GM18508 (cell line): Measurements from ENCODE around the gene NOS1AP.
"Not testable (repeated sequence)": the region's sequence is repeated elsewhere in the genome, so short reads cannot be mapped to it uniquely, and the experiment has no call there.

ENCODE experiments used
- ATAC-seq: cut with Tn5 transposase; IDR thresholded peaks from one replicate; pipeline ENCODE4 v1.9.1; 2021; ENCODE audit warnings: moderate number of reproducible peaks; ENCODE audit not compliant: insufficient read depth, unreplicated experiment

NOS1AP gene

DNA sequence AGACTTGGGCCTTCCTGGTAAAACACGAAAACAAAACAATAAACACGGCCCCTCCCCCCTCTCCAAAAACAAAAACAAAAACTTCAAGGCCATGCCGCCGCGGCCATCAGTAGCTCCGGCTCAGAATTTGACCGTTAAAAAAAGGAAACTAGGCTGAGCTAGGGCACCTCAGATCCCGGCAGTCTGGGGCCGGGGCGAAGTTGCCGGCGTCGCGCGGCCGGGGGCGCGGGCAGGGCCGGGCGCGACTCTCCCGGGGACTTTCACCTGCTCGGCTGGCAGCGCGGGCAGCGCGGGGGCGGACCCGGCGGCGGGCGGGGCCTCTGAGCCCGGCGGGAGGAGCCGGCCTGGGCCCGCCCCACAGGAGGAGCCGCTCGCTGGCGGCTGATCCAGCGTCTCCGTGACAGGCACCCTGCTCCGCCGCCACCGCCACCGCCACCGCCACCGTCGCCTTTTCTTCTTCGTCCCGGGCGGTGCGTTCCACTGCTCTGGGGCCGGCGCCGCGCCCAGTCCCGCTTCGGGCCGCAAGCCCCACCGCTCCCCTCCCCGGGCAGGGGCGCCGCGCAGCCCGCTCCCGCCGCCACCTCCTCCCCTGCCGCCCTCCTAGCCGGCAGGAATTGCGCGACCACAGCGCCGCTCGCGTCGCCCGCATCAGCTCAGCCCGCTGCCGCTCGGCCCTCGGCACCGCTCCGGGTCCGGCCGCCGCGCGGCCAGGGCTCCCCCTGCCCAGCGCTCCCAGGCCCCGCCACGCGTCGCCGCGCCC lies at the start of gene NOS1AP:
Gene NOS1AP (plus strand): TSS at position 358 of the 760 bp plus-strand sequence. CDS start 487 bp downstream, outside the sequence.
- ATAC-seq: no peak

DNA sequence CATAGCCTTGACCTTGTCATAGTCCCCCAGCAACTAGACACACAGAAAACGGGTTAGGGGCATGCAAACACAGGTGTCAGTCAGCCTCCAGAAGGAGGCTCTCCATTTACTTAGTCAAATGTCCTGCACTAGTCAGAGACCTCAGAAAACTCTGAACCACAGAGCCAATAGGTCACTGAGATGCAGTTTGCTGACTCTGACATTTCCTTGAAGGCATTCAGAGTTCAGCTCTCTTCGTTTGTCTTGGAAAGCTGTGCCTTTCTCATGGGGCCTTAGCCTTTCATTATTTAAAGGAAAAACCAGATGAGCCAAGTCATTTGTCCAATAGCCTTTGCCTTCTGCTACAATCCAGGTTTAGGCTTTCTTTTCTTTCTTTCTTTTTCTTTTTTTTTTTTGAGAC lies 49.3 kb upstream of the NOS1AP start:
- ATAC-seq: no peak

DNA sequence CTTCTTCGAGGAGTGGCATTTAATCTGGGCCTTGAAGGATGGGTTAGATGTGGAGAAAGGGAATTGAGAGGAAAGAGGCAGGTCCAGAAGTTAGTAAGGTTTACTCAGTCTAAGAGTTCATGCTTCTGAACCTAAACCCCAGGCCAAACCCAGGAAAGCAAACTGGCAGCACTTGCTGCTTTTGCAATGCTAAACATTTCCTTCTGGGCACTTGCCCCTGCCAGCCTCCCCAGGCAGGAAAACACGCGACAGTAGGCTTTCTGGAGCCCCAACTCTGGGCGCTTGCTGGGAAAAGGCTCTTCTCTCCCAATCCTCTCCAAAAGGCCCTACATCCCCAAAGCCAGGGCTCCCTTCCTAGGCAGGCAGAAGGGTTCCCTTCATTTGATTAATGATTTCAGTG lies 48.4 kb upstream of the NOS1AP start:
- ATAC-seq: no peak

DNA sequence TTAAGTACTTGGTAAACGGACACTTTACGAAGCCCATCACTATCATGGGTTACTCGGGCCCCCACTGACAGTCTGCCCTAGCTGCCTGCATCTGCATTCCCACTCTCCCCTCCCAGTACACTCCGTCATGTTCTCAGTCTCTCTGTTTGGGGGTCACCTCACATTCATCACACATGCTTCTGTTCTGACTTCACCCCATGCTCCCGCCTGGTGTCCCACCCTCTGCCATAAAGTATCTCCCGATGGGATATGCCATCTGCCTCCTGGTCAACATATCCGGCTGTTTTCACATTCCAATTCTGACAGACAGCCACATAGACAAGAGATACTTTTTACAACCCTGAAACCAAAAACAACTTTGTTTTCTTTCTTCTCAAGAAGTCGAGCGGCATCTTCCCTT lies 46.9 kb upstream of the NOS1AP start:
- no peak for ATAC-seq

DNA sequence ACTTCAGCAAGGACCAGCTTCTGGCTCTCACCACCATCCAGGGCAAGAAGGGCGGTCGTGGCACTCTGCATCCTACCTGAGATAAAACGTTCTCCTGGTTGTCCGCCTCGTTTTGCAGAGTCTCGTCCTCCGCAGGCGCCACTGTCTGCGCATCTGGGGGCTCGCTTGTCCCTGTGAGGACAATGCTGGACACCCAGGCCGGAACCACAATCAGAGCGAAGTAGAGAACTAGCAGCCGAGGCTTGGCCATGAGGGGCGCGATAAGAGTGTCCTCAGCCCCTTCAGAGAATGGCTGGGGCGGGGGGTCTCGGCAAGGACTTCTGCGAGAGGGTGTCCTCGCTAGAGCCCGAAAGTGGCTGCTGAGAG lies 46.3 kb upstream of the NOS1AP start:
- ATAC-seq: no peak

DNA sequence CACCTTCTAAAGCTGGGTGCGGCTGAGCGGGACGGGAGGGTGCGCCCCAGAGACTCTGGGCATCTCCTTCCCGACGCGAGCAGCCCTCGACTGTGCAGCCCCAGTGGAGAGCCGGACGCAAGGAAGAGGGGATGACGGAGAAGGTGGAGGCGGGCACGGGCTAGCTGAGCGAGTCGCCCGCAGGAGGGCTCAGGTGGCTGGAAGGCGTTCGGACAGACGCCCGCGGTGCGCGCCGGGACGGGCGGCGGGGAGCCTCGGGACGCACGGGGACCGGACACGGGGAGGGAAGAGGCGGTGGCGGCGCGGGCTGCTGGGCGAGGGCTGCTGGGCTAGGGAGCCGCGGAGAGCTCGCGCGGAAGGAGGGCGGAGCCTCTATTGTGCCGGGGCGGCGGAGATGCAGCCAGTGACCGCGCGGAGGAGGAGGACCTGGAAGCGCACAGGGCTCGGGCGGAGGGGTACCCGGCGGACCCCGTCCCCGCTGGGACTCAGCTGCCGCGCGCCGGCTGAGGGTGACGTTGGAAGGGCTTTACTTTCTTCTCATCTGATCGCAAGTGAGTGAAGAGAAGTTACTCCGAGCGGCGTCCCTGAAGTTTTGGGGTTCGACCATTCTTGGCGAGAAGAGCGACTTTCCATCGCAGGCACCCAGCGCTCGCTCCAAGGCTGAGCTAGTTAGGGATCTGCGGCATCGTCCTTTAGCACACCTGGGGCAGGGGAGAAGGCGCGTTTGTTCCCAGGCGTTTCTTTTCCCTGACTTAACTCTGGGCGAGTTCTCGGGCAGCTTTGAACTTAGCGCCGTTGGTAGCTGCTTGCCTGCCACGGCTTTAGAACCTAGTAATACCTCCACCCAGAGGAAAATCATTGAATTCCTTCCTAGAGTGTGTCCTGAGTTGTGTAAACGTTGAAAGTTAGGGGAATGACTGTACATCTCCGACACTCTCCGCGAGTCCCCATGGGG lies 45.7 kb upstream of the NOS1AP start, which contains the start of gene OLFML2B:
Gene OLFML2B (minus strand): TSS at position 323 of the 955 bp plus-strand sequence. CDS start 439 bp downstream, outside the sequence.
- ATAC-seq: no peak

DNA sequence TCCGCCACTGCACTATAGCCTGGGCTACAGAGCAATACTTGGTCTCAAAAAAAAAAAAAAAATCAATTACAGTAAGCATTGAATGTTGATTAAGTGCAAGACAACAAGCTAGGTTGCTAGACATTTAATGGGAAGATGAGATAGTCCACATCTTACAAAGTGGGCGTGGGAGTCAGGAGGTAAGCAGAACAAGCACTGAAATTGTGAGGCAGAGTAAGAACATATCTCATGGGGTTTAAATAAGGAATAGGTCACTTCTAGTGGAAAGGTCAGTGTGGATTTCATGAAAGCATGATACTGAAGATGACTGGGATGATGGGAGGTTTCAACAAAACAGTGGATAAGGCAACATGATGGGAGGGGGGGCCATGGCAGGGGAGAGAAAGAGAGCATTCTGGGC lies 44.0 kb upstream of the NOS1AP start:
- no peak for ATAC-seq

DNA sequence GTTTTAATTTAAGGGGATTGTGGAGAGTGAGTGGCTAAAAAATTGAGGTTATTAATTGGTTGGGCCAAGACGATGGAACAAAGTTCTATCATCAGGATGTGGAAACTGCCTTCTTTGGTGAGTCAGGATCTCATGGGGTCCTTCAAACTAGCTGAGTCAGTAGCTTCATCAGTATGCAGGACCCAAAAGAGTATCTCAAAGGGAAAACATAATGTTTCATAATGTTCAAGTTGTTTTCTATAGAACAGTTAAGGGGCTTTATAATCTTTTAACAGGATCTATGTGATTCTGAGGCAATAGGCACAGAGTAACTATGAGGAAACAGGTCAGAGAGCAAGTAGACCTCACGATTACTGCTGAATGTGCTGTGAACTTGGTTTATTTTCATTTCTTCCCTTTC lies 42.6 kb upstream of the NOS1AP start:
- ATAC-seq: no peak

DNA sequence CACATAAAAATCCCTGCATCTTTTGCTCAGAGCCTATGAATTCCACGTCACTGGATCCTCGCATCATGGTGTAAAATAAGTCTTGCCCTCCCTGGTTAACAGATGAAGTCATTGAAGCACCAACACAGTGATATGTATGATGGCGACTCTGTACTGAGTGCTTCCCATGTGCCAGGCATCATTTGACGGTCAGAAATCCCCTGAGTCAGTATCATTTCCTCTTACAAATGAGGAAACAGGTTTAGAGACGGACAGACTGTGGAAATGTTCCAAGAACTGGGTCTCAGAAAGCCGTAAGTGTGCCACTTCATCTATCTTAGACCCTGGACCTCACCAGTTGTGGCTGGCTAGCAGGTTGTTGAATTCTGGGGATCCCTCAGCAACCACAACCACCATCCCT lies 40.8 kb upstream of the NOS1AP start:
- ATAC-seq: no peak

DNA sequence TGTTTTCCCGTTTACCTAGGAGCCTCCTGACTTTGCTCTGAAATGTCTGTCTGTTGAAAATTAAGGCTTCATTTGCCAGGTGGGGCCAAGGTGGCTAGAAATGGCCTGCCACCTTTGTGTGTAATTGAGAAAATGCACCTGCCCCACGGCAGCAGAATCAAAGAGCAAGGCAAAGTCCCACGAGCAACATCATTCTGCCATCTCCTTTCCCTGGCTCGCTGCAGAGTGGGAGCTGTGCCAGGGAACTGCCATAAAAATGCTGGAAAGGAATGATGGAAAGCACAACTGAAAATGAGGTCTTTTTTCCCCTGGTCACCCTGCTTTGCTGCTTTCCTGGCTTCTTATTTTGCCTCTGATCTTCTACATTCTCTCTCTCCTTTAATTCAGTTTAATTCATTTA lies 40.3 kb upstream of the NOS1AP start:
- ATAC-seq: no peak

DNA sequence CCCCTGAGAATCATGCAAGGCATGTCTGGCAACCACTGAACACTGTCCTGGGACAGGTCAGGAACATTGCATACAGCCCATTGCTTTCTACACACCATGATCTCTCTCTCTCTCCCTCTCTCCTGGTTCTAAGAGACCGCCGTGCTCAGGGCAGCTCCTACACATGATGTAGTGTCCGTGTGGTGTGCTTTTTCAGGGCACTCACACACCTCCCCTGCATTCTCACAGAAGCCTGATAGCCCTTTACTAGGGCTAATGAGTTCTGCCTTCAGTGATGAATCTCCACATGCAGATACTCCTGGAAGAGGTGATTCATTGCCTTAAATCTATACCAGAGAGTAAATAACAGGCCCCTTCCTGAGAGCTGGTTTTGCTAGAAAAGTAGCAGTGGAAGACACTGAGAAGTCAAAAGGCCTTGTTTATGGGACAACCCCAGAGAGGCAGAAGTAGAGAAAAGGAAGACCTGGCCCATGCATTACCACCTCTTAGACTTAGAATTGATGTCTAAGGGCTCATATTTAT lies 38.7 kb upstream of the NOS1AP start:
- no peak for ATAC-seq

DNA sequence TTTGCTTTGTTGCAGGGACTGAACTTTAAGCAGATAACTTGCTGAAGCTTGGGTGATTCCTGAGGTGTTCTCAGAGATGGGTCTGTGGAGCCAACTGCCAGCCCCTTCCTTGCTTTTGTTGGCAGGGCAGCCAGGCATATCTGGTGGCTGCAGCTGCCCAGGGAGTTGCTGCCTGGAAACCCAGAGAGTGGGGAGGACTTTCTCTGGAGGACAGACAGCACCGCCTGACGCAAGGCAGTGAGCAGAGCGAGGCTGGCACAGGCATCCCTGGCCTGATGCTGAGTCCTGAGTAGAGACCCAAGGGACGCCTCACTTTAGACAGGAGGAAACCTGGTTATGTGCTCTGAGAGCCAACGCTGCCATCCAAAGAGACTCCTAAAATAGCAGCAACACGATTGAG lies 36.1 kb upstream of the NOS1AP start:
- no peak for ATAC-seq

DNA sequence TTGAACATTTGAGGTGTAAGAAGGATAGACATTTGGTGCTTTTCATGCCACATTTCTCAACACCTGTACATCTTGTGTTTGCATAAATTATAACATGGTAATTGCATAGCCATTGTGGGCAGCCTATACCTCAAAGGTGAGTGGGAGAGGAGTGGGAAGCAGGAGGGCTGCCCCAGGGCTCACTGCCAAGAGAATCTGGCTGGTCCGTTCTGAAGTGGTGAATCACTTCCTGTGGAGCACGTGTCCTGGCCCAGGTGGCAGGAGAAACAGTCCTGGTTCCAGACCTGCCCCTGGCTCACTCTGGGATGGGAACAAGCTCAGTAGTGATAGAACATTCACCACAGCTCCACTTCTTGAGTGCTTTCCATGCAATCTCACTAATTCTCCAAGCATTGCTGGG lies 34.2 kb upstream of the NOS1AP start:
- ATAC-seq: no peak

DNA sequence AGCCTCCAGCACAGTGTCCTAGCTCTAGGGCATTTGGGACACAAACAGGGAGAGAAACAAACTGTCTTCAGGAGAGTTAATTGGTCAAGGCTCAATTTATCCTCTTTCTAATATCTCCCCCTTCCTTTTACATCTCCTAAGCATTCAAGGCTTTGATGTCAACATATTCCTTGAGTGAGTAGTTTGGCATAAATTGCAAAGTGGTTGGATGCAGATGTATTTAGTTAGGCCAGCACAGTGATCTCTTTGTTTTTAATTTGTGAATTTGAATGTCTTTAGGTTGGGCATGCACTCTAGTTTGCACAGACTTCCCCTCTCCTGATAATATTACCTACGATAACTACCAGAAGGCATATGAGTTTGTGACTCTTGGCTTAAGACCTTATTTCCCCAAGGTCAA lies 33.3 kb upstream of the NOS1AP start:
- ATAC-seq: no peak

DNA sequence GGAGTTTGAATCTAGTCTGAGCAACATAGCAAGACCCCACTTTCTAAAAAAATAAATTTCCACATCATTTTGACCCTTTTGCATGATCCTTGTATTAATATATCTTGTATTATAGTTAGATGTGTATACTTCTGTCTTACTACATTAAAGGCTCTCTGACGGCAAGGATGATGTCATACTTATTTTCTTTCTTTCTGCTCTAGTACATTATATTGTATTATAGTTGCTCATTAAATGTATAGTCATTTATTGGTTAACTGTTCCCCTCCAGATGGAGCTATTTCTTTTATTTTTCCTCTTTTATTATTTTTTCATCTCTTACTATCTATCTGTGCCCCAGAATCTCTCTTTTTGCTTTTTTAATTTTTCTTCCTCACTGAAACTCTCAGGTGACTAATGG lies 30.9 kb upstream of the NOS1AP start:
- no peak for ATAC-seq

DNA sequence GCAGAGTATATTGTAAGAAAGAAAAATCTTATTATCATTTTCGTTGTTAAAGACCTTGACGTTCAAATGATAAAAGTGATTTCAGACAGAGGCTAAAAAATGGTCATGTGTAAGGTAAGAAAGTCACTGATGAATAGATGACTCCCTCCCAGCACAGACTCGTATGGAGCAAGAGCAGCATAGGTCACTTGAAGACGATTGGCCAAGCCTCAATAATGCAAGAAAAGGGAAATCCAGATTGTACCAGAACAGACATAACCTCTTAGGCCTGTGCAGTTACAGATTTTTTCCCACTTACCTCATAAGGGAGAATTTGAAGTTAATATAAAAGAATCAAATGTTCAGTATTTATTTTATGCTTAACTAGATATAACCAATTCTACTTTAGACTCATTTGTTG lies 29.5 kb upstream of the NOS1AP start:
- no peak for ATAC-seq

DNA sequence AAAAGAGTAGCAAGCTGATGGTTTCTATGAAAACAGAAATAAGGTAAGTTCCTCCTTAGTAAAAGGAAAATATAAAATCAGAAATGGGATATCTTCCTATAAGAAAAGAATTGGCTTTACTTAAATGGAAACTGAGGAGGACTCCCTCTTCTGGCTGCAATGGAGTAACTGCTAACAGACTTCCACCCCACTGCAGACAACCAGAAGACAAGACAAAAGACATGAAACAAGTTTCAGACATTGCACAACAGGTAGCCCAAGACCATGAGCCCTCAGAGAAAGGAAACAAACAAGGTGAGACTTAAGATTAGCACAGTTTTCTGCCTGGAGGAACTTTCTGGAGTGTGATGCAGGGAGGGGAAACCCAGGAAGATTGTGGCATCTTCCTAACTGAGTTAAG lies 28.8 kb upstream of the NOS1AP start:
- ATAC-seq: no peak

DNA sequence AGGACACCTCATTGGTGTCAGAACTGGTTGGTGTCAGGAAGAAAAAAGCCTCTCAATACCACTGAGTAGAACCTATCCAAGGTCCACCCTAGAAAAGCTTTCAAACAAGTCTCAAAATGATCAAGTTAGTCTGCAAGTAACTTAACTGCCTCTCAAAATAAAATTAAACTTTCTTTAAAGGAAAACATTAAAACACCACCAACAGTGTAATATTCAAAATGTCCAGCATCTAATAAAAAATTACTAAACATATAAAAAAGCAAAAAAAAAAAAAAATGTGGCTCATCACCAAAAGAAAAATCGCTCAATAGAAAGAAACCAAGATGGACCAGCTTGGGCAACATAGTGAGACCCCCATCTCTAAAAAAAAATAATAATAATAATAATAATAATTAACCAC lies 27.1 kb upstream of the NOS1AP start:
- ATAC-seq: no peak

DNA sequence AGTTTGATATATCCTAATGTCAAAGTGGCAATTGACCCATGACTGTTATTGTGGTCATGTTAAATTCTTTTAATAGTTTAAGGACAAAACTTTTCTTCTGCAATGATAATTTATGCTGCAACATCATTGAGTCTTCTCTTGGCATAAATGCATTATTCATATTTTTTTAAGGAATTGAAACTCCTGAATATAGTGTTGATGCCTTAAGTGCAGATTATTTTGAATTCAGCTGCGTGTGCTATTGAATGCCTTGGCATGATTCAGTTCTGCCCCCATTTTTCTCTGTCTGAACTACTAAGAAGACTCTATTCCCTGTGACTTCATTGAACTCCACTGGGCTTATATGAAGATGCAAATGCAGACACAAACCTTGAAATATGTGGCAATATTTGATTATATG lies 22.6 kb upstream of the NOS1AP start:
- ATAC-seq: no peak

DNA sequence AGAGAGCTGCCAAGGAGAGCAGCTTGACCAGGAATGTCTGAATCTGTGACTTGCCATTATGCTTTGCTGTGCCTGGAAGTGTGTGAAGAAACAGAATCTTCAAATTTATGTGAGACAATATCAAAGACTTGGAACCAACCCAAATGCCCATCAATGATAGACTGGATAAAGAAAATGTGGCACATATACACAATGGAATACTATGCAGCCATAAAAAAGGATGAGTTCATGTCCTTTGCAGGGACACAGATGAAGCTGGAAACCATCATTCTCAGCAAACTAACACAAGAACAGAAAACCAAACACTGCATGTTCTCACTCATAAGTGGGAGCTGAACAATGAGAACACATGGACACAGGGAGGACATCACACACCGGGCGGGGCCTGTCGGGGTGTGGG lies 15.5 kb upstream of the NOS1AP start:
- not testable (repeated sequence) for ATAC-seq

DNA sequence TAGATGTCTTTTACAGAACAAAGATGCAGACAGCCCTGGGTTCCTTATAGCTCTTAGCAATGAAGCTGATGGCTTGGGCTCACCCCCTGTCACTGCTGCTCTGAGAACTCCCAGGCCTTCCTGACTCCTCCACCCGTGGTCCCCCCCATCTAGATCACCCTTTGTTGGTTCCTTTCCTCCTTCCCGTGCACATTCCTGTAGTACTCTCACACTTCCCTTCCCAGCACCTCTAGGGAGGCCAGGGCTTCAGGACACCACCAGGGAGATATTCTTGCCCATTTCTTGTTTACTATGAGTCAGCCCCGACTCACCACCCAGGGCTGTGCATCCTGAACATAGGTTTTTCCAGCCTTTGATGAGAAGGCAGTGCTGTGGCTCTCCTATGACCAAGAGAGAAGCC lies 14.4 kb upstream of the NOS1AP start:
- no peak for ATAC-seq
